Stimulated activated CD8-positive, alpha-beta memory T cell treated with anti-CD3 and anti-CD28 coated beads, Interleukin-4, amount 100 ng/mL, for 4 hours (primary cell): Measurements from ENCODE around the gene CDH13.

Experiments
- DNase-seq, 2 donors: peaks; one replicate each; pipeline ENCODE4 v3.0.0-alpha.2; 2020; ENCODE audit warnings: low read depth in 2 of 2, low spot score in 1 of 2

The CDH13 gene

GRCh38 chr16:83843657-83844056 lies 1216.9 kb downstream of the CDH13 start:
- DNase-seq, result no peak

- no peak for DNase-seq
Measured at GRCh38 chr16:83845263-83845662, 1218.5 kb downstream of the CDH13 start.

- no peak for DNase-seq
Measured at GRCh38 chr16:83847371-83848225, 1220.8 kb downstream of the CDH13 start.

- DNase-seq, result no peak
Measured at GRCh38 chr16:83849421-83849820, 1222.7 kb downstream of the CDH13 start.
